ENCODE data around the gene FAM204A.

Gene FAM204A

DNA sequence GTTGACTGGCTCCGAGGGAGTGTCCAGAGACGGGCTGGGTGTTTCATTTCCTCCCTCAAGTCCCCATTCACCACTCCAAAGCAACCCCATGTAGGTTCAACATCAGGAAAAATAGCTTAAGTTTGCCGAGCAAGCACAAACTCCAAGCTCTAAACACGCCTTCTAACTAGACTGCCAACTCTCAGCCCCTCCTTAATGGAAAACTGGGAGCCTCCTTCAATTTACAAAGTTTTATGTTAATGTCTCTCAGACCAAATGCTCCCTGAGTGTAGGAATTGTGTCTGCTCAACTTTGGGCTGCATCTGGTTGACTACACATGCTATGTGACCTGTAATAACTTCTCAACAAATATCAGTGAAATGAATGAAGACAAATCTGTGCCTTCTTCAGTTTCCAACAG is 87.5 kb downstream of the FAM204A start:
- Histone ChIP-seq H3K27ac (ENCODE audit: low read depth in 2 of 2, low read length in 2 of 2) (no peak overlapping the region), H3K4me1 (ENCODE audit: control insufficient read depth in 2 of 2, insufficient read depth in 2 of 2, low read length in 2 of 2) (no peaks in the 10 kb centered on the region)

DNA sequence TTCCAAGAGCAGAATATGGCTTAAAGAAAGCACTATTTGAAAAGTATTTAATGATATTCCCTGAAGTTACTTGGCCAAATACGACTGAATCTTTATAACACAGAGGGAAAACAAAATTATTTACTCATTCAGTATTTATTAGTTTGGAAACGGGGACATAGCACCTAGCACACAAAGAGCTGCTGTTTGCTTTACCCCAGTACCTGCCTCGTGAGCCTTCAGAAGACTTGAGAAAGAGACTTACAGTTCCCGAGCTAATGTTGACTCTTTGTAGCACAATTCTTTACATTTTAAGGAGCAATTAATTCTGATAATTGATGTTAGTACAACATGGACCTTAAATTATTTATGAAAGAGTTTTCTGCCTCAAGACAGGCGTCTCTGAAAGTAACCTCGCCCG is 88.7 kb downstream of the FAM204A start:
- Histone ChIP-seq H3K9ac (ENCODE audit: low read depth in 1 of 2, low read length in 2 of 2) (no peak overlapping the region), H3K27me3 (ENCODE audit: control insufficient read depth in 2 of 2, insufficient read depth in 2 of 2, low read length in 2 of 2) (peaks cover 4% of the 10 kb centered on the region in 2 donors), H3K9me3 (ENCODE audit: control insufficient read depth in 2 of 2, low read length in 2 of 2) (no peaks in the 10 kb centered on the region), H3K4me3 (ENCODE audit: low read length in 2 of 2) (no peak overlapping the region), H3K4me1 (ENCODE audit: control insufficient read depth in 2 of 2, insufficient read depth in 2 of 2, low read length in 2 of 2) (no peaks in the 10 kb centered on the region), H3K36me3 (ENCODE audit: control insufficient read depth in 2 of 2, insufficient read depth in 2 of 2, low read length in 2 of 2) (no peaks in the 10 kb centered on the region), H3K27ac (ENCODE audit: low read depth in 2 of 2, low read length in 2 of 2) (no peak overlapping the region)

More for the DNA sequence above, 87.5 kb downstream of the FAM204A start:
- no peaks in the 10 kb centered on the region for H3K9me3 ChIP-seq (ENCODE audit: control insufficient read depth in 2 of 2, low read length in 2 of 2)
- H3K27me3 ChIP-seq (ENCODE audit: control insufficient read depth in 2 of 2, insufficient read depth in 2 of 2, low read length in 2 of 2): peaks cover 2% of the 10 kb centered on the region in 2 donors
- no peak overlapping the region for H3K9ac ChIP-seq (ENCODE audit: low read depth in 1 of 2, low read length in 2 of 2)
- H3K4me3 ChIP-seq (ENCODE audit: low read length in 2 of 2): no peak overlapping the region
- no peaks in the 10 kb centered on the region for H3K36me3 ChIP-seq (ENCODE audit: control insufficient read depth in 2 of 2, insufficient read depth in 2 of 2, low read length in 2 of 2)

DNA sequence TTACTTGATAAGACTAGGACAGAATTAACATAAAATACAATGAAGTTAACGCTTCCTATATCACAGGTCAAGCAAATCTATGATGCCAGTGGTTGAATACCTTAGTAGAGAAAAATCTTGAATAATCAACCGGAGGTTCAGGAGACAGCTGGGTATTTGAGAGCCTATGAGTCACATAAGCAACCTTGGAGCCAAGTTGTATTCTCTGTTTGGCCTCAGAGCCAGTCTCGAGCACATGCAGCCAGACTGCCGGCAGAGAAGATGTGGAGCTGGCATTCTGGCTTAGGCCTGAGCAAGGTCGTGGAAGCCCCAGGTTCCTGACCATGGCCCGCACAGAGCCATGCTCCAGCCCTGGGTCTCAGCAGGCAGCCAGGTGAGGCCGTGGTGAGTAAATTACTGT is 90.3 kb downstream of the FAM204A start:
- H3K4me3 ChIP-seq (ENCODE audit: low read length in 2 of 2): no peak overlapping the region
- H3K4me1 ChIP-seq (ENCODE audit: control insufficient read depth in 2 of 2, insufficient read depth in 2 of 2, low read length in 2 of 2): no peaks in the 10 kb centered on the region
- no peak overlapping the region for H3K27ac ChIP-seq (ENCODE audit: low read depth in 2 of 2, low read length in 2 of 2)
- H3K9ac ChIP-seq (ENCODE audit: low read depth in 1 of 2, low read length in 2 of 2): no peak overlapping the region
- H3K36me3 ChIP-seq (ENCODE audit: control insufficient read depth in 2 of 2, insufficient read depth in 2 of 2, low read length in 2 of 2): no peaks in the 10 kb centered on the region
- H3K9me3 ChIP-seq (ENCODE audit: control insufficient read depth in 2 of 2, low read length in 2 of 2): no peaks in the 10 kb centered on the region
- peaks cover 6 to 10% of the 10 kb centered on the region in 2 donors for H3K27me3 ChIP-seq (ENCODE audit: control insufficient read depth in 2 of 2, insufficient read depth in 2 of 2, low read length in 2 of 2)

DNA sequence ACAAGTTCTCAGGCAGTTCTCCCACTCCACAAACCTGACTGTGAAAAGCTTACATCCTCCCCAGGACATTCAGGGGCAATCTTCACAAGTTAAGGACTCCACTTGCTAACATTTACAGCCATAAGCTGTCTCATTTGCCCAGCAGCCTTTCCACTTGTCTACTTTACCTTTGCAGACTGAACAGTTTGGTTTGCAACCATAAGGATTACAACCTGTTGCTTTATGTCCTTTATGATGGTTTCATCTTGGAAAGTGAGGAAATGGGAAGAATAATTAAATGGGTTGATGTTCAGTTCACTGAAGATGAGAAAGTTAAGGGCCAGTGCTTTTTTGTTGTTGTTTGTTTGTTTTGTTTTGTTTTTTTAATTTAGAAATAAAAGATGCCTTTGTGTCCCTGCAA is 92.4 kb downstream of the FAM204A start:
- peaks cover 15 to 24% of the 10 kb centered on the region in 2 donors for H3K27me3 ChIP-seq (ENCODE audit: control insufficient read depth in 2 of 2, insufficient read depth in 2 of 2, low read length in 2 of 2)
- H3K36me3 ChIP-seq (ENCODE audit: control insufficient read depth in 2 of 2, insufficient read depth in 2 of 2, low read length in 2 of 2): no peaks in the 10 kb centered on the region
- H3K27ac ChIP-seq (ENCODE audit: low read depth in 2 of 2, low read length in 2 of 2): no peak overlapping the region
- H3K9ac ChIP-seq (ENCODE audit: low read depth in 1 of 2, low read length in 2 of 2): no peak overlapping the region
- no peak overlapping the region for H3K4me3 ChIP-seq (ENCODE audit: low read length in 2 of 2)
- no peaks in the 10 kb centered on the region for H3K9me3 ChIP-seq (ENCODE audit: control insufficient read depth in 2 of 2, low read length in 2 of 2)
- H3K4me1 ChIP-seq (ENCODE audit: control insufficient read depth in 2 of 2, insufficient read depth in 2 of 2, low read length in 2 of 2): no peaks in the 10 kb centered on the region
